Measurements from ENCODE around the gene DNAJC25.

The DNAJC25 gene

GRCh38 chr9:111627260-111627963, 3.7 kb upstream of the DNAJC25 start:
- no peak for DNase-seq (ENCODE audit: low read depth)

GRCh38 chr9:111628411-111628810, 2.7 kb upstream of the DNAJC25 start:
- DNase-seq (ENCODE audit: low read depth), result no peak

DNA sequence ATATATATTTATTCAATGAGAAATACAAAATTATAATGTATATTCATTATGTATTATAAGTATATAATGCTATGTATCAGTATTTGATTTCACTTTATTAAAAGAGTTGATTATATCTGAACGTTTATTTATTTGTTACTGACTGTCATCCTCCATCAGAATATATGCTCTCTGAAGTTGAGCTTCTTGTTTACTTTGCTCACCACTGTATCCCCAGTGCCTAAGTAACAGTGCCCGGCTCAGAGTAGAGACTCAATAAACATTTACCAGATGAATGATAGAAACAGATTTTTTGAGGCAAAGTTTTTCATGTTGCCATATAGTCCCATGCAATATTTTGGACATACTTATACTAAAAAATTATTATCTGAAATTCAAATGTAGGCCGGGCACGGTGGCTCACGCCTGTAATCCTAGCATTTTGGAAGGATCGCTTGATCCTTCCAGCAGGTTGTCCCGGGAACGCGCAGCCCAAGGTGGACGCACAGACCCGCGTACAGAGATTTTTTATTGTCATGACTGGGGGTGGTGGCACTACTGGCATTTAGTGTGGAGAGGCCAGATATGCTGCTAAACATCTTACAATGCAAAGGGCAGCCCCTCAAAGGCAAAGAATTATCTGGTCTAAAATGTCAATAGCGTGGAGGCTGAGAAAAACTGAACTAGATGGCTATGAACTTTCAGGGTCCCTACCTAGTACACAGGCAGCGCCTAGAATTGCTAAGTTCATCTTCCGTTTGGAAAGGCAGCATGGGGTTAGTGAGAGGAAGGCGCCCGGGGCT, 761 bp upstream of the DNAJC25 start:
- no peak for DNase-seq (ENCODE audit: low read depth)

- DNase-seq (ENCODE audit: low read depth), result no peak
These were observed 245 bp upstream of the DNAJC25 start for GRCh38 chr9:111630964-111631213.

GRCh38 chr9:111632060-111632459, 926 bp downstream of the DNAJC25 start:
- DNase-seq (ENCODE audit: low read depth), result no peak

GRCh38 chr9:111632695-111633388, 1.7 kb downstream of the DNAJC25 start:
- DNase-seq (ENCODE audit: low read depth), result no peak

- DNase-seq (ENCODE audit: low read depth), result no peak
These were observed 2.2 kb downstream of the DNAJC25 start for GRCh38 chr9:111633389-111633736.

GRCh38 chr9:111634860-111635259, 3.7 kb downstream of the DNAJC25 start:
- no peak for DNase-seq (ENCODE audit: low read depth)

- no peak for DNase-seq (ENCODE audit: low read depth)
These were observed 6.4 kb downstream of the DNAJC25 start for GRCh38 chr9:111637421-111637950.

GRCh38 chr9:111644195-111644772, 13.2 kb downstream of the DNAJC25 start:
- no peak for DNase-seq (ENCODE audit: low read depth)

DNA sequence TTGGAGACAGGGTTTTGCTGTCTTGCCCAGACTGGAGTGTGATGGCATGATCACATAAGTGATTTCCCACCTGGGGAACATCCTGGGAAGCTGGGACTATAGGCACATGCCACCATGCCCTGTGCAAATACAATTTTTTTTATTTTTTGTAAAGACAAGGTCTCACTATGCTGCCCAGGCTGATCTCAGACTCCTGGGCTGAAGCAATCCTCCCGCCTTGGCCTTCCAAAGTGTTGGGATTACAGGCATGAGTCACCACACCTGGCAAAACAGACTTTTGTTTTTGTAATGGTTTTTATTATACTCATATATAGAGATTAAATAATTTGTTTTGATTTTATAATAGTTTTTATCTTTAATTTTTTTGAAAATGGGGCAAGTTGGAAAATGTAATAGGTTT, 14.7 kb downstream of the DNAJC25 start:
- no peak for DNase-seq (ENCODE audit: low read depth)

DNA sequence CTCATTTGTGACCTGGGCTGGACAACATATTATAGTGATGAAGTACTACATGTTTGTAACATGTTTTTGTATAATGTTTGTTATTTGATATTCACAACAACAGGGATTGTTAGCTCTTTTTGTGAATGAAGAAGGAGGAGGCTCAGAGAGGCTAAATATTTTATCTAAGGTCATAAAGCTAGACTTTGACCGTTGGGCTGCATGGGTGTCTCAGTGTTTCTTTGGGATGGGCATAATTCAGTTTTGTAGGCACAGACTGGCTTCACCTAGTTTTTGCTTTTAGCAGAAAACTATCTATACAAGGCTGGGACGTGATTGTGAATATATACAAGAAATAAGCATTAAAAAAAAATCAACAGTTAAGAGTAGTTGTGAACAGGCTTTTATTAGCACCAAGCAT, 15.3 kb downstream of the DNAJC25 start:
- DNase-seq (ENCODE audit: low read depth), result no peak

DNA sequence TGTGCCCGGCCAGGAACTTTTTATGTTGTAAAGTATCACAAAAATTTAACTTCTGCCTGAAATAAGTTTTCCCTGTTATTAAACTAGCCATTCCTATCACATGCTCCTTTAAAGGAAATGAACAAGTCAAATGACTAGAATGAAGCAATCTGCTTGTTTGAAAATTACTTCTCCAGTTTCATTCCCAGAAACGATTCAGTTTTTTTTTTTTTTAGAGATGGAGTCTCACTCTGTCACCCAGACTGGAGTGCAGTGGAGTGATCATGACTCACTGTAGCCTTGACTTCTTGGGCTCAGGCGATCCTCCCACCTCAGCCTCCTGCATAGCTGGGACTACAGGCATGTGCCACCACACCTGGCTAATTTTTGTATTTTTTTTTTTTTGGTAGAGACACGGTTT, 16.9 kb downstream of the DNAJC25 start:
- no peak for DNase-seq (ENCODE audit: low read depth)

- no peak for DNase-seq (ENCODE audit: low read depth)
These were observed 17.9 kb downstream of the DNAJC25 start for GRCh38 chr9:111649016-111649415.

GRCh38 chr9:111657051-111657450, 25.9 kb downstream of the DNAJC25 start:
- no peak for DNase-seq (ENCODE audit: low read depth)

DNA sequence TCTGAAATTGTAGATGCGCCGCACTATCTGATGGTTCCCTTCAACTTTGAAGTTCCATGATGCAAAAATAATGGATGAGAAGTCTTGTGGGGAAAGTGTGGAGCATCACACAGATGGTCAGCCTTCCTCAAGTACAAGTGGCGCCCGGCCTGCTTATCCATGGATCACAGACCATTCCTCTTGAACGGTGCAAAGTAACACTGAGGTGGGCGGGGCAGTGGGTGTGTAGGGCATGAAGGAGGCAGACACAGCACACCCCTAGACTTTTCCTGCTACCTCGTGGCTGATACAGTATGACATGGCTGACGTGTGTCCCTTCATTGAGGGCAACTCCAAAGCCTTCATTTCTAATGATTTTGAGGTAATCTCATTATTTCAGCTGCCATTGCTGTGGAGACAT, 27.8 kb downstream of the DNAJC25 start:
- DNase-seq (ENCODE audit: low read depth), result no peak

- no peak for DNase-seq (ENCODE audit: low read depth)
These were observed 28.6 kb downstream of the DNAJC25 start for GRCh38 chr9:111659691-111660090.

DNA sequence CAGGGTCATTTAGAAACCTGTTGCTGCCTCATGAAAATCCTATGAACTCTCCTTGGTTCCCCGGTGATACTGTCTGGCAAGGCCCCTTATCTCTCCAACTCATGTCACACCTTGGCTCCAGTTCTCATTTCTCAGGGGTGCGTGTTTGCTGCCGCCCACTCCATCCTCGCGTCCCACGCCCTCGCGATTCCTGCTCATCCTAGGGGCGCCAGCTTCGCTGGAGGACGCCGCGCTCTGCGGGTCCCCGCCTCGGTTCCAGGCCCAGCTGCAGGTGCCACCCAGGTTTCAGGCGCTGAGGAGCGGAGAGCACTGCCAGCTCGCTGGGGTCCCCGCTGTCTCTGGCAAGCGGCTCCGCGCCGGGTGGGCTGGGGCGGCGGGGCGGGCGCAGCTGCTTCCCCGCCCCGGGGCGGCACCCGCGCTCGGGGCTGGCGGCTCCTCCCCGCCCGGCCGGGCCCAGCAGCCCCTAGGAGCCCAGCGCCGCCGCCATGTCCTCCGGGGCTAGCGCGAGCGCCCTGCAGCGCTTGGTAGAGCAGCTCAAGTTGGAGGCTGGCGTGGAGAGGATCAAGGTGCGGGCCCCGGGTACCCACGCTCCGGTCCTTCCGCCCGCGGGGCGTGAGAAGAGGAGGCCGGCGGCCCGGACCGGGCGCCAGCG, 30.1 kb downstream of the DNAJC25 start, which contains the start of gene GNG10:
GNG10 (plus strand) TSS at position 456 of the 652 bp plus-strand sequence; CDS start at position 486, 30 bp downstream.
- DNase-seq (ENCODE audit: low read depth), result peak; percentile 37

DNA sequence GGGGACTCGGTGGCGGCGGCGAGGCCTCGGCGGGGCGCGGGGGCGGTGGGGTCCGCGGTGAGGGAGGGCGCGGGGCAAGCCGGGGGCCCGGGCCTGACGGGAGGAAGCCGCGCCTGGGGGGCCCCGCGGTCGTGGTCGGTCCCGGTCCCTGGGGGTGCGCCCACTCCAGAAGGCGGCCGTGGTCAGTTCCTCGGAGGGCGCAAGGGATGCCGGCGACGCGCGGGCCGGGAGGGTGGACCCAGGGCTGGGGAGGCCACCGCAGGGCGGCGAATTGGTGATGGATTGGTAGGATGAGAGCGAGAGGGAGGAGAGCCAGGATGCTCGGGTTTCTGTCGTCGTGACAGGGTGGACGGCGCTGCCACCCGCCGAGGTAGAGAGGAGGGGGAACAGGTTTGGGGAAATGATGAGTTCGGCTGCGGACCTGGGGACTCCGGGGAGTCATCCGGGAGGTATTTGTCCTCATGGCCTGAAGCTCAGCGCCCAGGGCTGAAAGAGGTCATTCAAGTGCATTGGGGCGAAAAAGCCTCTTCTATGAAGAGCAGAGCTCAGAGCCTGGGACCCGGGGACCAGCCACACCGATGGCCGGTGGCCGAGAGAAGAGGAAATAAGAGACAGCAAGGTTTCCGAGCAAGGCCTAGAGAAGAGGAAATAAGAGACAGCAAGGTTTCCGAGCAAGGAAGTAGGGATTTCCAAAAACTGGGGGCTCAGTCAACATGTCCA, 30.8 kb downstream of the DNAJC25 start:
- DNase-seq (ENCODE audit: low read depth), result no peak

GRCh38 chr9:111662576-111663300, 31.6 kb downstream of the DNAJC25 start:
- no peak for DNase-seq (ENCODE audit: low read depth)
